ENCODE measurements around the gene STARD3.

DNA sequence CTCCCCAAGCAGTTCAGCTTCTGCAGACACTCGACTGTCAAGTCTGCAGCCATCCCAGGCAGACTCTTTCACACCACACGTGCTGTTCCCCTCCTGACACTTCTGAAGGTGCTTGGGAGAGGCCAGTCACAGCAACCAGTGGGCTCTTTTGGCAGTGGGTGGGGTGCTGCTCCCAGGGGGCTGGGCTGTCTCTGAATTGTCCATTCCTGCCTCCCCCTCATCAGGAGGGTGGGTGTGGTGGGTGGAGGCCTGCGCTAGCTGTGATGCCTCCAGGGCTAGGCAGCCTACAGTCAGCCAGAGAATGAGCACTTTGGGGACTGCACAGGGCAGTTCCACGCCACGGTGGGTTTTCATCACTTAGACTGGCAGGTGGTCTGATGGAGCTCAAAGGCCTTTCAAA lies 10.3 kb downstream of the STARD3 start:
- TF ChIP-seq, protein P1, sequence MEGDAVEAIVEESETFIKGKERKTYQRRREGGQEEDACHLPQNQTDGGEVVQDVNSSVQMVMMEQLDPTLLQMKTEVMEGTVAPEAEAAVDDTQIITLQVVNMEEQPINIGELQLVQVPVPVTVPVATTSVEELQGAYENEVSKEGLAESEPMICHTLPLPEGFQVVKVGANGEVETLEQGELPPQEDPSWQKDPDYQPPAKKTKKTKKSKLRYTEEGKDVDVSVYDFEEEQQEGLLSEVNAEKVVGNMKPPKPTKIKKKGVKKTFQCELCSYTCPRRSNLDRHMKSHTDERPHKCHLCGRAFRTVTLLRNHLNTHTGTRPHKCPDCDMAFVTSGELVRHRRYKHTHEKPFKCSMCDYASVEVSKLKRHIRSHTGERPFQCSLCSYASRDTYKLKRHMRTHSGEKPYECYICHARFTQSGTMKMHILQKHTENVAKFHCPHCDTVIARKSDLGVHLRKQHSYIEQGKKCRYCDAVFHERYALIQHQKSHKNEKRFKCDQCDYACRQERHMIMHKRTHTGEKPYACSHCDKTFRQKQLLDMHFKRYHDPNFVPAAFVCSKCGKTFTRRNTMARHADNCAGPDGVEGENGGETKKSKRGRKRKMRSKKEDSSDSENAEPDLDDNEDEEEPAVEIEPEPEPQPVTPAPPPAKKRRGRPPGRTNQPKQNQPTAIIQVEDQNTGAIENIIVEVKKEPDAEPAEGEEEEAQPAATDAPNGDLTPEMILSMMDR (IDR thresholded peaks at IDR 0.05) = no peak
- TF ChIP-seq EP300 (IDR thresholded peaks at IDR 0.05) = no peak

Measured in ovary (tissue), 3 donors.